Ishikawa (cell line): ENCODE data around the gene CCT6B.

Source experiments
- CEBPB ChIP-seq: IDR thresholded peaks from 2 replicates; pipeline ENCODE4 v1.6.1; 2012
- EP300 ChIP-seq: IDR thresholded peaks from 2 replicates; pipeline ENCODE4 v1.6.1; 2012; ENCODE audit warnings: borderline replicate concordance
- RAD21 ChIP-seq: IDR thresholded peaks from 2 replicates; pipeline ENCODE4 v1.6.1; 2012; ENCODE audit warnings: low read depth
- TAF1 ChIP-seq: IDR thresholded peaks from 2 replicates; pipeline ENCODE4 v1.6.1; 2012; ENCODE audit warnings: low read depth, mild to moderate bottlenecking
- YY1 ChIP-seq: IDR thresholded peaks from 2 replicates; pipeline ENCODE4 v1.6.1; 2012; ENCODE audit warnings: low read depth
- TF ChIP-seq, protein P1 (sequence below): IDR thresholded peaks from 2 replicates; pipeline ENCODE4 v1.6.1; 2012
- TF ChIP-seq, protein P2 (sequence below): IDR thresholded peaks from 2 replicates; pipeline ENCODE4 v1.6.1; 2012; ENCODE audit warnings: low read depth, mild to moderate bottlenecking
- TF ChIP-seq, protein P3 (sequence below): IDR thresholded peaks from 2 replicates; pipeline ENCODE4 v1.6.1; 2012

DNA sequence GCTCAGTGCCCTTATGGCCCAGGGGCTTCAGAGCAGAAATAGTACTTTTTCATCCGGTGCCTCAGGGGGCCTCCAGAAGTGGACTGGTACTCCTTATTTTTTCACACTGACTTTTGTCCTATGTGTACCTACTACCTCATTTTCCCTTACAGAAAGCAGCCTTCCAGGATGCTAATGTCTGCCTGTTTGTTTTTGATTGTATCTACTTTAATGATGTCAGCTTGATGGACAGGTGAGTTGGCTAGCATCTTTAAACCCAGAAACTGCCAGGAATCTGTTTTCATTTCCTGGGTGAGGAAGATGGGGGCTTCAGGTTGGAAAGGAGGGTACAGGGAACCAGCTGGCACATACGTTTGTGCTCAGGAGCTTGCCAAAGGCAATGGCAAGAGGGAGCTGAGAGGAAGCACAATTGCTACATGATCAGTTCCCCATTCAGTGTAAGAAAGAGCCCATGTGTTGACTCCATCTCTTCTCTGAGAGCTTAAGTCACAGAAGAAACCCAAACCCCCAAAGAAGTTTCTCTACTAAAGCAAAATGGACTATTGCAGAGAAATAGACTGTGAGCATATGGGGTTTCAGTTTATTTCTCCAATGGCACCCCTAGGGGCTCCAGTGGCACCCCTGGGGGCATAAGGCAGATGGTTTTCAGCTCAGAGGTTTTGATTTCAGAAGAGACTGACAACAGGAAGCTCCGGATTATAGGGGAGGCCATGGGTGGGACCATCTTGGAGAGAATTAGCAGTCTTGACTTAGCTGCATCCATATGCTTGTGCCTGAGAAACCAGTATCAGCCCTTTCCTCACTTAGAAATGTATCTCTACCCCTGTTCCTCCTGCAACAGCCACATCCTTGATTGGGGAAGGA, 35.4 kb upstream of the CCT6B start:
- TF ChIP-seq, protein P1, sequence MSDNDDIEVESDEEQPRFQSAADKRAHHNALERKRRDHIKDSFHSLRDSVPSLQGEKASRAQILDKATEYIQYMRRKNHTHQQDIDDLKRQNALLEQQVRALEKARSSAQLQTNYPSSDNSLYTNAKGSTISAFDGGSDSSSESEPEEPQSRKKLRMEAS, result no peak
- TF ChIP-seq TAF1, result no peak
- TF ChIP-seq YY1, result no peak
- TF ChIP-seq EP300, result no peak
- no peak for TF ChIP-seq RAD21
- TF ChIP-seq, protein P2, sequence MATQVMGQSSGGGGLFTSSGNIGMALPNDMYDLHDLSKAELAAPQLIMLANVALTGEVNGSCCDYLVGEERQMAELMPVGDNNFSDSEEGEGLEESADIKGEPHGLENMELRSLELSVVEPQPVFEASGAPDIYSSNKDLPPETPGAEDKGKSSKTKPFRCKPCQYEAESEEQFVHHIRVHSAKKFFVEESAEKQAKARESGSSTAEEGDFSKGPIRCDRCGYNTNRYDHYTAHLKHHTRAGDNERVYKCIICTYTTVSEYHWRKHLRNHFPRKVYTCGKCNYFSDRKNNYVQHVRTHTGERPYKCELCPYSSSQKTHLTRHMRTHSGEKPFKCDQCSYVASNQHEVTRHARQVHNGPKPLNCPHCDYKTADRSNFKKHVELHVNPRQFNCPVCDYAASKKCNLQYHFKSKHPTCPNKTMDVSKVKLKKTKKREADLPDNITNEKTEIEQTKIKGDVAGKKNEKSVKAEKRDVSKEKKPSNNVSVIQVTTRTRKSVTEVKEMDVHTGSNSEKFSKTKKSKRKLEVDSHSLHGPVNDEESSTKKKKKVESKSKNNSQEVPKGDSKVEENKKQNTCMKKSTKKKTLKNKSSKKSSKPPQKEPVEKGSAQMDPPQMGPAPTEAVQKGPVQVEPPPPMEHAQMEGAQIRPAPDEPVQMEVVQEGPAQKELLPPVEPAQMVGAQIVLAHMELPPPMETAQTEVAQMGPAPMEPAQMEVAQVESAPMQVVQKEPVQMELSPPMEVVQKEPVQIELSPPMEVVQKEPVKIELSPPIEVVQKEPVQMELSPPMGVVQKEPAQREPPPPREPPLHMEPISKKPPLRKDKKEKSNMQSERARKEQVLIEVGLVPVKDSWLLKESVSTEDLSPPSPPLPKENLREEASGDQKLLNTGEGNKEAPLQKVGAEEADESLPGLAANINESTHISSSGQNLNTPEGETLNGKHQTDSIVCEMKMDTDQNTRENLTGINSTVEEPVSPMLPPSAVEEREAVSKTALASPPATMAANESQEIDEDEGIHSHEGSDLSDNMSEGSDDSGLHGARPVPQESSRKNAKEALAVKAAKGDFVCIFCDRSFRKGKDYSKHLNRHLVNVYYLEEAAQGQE, result no peak
- TF ChIP-seq CEBPB, result no peak
- TF ChIP-seq, protein P3, sequence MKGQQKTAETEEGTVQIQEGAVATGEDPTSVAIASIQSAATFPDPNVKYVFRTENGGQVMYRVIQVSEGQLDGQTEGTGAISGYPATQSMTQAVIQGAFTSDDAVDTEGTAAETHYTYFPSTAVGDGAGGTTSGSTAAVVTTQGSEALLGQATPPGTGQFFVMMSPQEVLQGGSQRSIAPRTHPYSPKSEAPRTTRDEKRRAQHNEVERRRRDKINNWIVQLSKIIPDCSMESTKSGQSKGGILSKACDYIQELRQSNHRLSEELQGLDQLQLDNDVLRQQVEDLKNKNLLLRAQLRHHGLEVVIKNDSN, result no peak
